GM12892 (cell line): ENCODE data around the gene SERPINA10.
"Not testable (repeated sequence)": the region's sequence is repeated elsewhere in the genome, so short reads cannot be mapped to it uniquely, and the experiment has no call there.

ENCODE experiments used
- DNase-seq: peaks from one replicate; pipeline ENCODE4 v3.0.0; 2011; ENCODE audit not compliant: insufficient read length
- FAIRE-seq: peaks from 2 replicates; lab custom pipeline; 2011; peaks lifted over from hg19 to GRCh38; lab: Jason Lieb, UNC
- POLR2A ChIP-seq: IDR thresholded peaks from 2 replicates; pipeline ENCODE4 v1.6.1; 2011; ENCODE audit warnings: low read depth, low read length, control low read depth
- POLR2AphosphoS5 ChIP-seq: IDR thresholded peaks from 2 replicates; pipeline ENCODE4 v1.6.1; 2011; ENCODE audit warnings: low read depth, low read length, control low read depth
- TAF1 ChIP-seq: IDR thresholded peaks from 2 replicates; pipeline ENCODE4 v1.6.1; 2011; ENCODE audit warnings: low read depth, mild to moderate bottlenecking, control low read depth, low read length, borderline replicate concordance

The SERPINA10 gene

DNA sequence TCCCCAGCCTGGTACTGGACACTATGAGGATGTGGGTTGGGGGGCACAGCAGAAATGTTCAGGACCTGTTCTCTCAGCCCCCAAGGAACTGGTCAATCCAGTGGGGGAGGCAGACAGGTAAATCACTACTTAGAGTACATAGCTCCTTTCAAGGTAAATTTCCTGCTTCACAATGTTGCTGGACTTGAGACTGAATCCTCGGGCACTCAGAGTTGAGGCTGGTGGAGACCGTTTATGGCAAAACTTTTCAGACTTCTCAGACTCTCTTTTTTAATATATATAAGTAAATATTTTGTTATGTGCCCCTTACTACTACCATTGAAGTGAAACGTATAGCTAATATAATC is 483 bp upstream of the SERPINA10 start:
- TF ChIP-seq TAF1 (no peak), POLR2AphosphoS5 (no peak), POLR2A (no peak)
- FAIRE-seq = no peak
- no peak for DNase-seq

DNA sequence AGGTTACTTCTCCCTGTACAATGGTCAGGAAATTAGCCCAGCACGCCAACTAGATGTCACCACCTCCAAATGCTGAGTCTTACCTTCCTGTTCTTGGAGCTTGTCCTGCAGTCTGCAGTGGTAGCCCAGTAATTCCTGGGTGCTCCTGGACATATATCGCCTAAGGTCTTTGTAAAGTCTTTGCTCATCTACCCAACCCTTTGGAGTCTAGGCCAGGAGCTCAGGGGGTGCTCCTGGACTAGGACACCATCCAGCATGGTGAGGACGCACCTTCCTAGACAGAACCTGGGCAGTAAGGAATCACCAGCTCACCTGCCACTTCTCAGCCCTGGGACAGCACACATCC is 569 bp downstream of the SERPINA10 start:
- FAIRE-seq (no peak), DNase-seq (no peak)
- TF ChIP-seq TAF1 = no peak
- TF ChIP-seq POLR2AphosphoS5 = no peak
- no peak for TF ChIP-seq POLR2A

DNA sequence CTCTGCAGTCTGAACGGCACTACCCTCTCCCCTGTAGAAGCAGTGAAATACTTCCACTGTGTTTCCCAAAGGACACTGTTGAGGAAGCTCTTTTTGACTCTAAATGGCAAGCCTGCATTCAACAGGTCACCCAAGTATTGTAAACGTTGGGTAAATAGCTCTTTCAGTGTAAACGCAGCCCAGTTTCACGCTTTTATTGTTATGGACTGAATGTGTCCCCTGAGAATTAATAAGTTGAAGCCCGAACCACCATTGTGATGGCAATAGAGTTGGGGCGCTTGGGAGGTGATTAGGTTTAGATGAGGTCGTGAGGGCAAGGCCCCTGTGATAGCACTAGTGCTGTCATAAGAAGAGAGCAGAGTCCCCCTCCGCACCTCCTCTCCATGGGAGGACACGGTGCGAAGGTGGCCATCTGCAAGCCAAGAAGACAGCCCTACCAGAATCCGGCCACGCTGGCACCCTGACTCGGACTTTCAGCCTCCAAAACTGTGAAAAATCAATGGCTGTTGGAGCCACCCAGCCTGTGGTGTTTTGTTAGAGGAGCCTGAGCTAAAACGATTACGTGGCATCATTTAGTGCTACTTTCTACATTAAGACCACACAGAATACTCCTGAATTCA is 1.1 kb downstream of the SERPINA10 start:
- TF ChIP-seq POLR2AphosphoS5 (no peak), TAF1 (no peak), POLR2A (no peak)
- FAIRE-seq (no peak), DNase-seq (no peak)

DNA sequence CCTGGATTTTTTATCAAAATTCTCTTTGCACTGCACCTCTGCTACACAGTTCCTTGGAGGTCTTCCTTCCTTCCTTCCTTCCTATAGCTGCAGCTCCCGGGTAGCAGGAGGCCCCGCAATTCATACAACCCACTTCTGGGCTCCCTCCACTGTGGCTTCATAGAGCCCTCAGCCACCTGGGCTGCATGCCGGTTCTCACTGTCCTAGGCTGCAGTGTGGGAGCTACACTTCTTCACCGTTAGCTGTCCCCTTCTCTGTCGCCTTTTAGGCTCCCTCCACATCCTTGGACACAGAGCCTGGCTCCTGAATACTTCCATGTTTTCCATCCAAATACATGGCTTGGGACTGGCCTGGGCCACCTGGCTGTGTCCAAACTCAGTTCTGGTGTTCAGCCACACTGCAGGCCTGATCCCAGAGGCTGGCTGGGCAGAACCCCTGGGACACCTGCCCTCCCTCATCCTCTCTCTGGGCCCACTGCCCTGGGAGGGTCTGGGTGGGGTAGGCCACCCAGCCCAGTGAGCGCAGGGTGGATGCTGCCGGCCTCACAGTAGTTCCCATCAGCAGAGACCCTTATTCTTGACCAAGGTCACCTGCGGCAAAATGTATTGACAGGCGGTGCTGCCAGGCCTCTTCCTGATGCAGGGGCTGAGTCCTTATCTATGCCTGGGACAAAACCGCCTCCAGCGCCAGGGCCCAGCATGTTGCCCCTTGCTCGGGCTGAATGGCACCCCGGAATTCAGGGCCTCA is 1.7 kb downstream of the SERPINA10 start:
- no peak for DNase-seq
- no peak for FAIRE-seq
- TF ChIP-seq POLR2AphosphoS5 (no peak), TAF1 (no peak), POLR2A (no peak)

DNA sequence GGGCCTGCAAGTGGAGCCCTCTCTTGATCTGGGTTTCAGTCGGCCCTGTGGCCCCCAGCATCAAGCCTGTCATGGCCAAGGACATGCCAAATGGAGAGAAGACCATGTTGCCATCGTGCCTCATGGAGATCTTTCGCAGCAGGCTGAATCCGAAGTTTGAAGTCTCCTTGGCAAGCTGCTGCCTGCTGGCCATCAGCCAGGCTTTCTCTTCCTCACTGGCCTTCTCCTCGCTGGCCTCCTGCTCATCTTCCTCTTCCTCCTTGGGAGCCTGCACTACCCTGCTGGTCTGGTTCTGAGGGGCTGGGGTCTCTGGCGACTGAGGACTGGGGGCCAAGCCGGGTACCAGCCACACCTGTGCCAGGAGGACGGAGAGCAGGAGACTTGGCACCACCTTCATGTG is 2.9 kb downstream of the SERPINA10 start:
- FAIRE-seq (no peak), DNase-seq (no peak)
- no peak for TF ChIP-seq POLR2A
- TF ChIP-seq POLR2AphosphoS5 = no peak
- TF ChIP-seq TAF1 = no peak

DNA sequence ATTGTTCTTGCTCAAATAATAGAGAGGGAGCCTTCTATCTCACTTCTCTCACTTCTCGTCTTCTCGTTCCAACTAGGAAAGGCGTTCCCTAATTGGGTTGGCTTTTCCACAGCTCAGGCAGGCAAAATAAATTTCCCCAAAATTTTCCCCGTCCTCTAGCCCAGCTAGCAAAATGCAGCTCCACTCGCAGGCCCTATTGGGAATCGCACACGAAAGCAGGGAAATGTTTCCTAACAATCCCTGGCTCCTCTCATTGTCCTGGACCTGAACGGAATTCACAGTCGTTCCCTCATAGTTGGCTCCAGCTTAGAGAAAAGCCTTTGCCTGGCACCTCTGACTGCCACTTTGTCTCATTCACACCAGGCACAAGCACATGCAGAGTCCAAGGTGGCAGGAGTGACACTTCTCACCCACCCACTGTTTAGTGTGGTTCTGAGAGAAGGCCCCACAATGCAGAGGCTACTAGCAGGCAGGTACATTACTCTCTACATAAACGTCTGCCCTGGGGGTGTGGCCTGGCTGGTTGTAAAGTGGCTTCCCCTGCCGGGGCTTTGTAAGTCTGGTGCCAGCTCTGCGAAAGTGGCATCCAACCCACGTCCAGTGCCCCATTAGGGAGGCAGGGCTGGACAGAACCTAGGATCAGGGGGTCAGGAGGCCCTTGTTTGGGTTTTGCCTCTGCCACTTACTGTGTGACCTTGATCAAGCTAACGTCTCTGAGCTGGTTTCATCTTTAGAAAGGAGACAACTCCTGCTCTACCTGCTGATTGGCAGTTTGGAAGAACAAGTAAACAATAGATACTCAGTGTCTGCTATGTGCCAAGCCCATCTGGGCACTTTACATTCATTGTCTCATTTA is 4.2 kb downstream of the SERPINA10 start:
- TF ChIP-seq TAF1 = no peak
- no peak for TF ChIP-seq POLR2A
- TF ChIP-seq POLR2AphosphoS5 = no peak
- FAIRE-seq (no peak), DNase-seq (no peak)

DNA sequence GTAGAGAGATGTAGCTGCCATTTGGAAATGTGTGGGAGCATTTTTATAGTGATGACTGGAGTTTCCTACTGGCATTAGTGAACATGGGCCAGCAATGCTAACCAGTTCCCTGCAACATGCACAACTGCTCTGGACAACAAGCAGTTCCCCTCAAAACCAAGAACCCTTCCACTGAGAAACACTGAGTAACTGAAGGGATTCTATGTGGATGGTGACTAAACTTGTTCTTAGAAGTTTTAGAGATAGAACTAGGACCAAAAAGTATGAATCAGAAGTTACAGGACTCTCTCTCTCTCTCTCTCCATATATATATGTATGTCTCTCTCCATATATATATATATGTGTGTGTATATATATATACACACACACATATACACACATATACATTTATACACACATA is 7.9 kb downstream of the SERPINA10 start:
- no peak for TF ChIP-seq POLR2AphosphoS5
- no peak for TF ChIP-seq POLR2A
- no peak for TF ChIP-seq TAF1
- no peak for DNase-seq
- FAIRE-seq = no peak

DNA sequence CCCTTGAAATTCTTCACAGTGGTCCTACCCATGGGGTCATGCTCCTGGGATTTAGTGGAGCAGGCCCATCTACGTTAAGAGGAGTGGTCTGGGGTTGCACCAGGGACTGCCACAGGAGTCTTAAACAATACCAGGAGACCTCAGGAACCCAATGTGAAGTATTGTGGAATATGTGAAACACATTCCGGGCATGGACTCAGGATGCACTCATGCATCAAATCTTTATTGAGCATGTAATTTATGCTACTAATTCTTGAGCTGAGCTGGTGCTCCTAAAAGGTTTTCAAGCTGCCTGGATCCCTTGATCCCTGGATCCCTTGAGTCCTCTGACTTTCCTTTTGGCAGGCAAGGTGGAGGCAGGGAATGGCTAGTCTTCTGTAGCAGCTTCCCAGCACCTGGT is 8.8 kb downstream of the SERPINA10 start:
- FAIRE-seq (no peak), DNase-seq (no peak)
- TF ChIP-seq POLR2A = no peak
- no peak for TF ChIP-seq TAF1
- TF ChIP-seq POLR2AphosphoS5 = no peak

DNA sequence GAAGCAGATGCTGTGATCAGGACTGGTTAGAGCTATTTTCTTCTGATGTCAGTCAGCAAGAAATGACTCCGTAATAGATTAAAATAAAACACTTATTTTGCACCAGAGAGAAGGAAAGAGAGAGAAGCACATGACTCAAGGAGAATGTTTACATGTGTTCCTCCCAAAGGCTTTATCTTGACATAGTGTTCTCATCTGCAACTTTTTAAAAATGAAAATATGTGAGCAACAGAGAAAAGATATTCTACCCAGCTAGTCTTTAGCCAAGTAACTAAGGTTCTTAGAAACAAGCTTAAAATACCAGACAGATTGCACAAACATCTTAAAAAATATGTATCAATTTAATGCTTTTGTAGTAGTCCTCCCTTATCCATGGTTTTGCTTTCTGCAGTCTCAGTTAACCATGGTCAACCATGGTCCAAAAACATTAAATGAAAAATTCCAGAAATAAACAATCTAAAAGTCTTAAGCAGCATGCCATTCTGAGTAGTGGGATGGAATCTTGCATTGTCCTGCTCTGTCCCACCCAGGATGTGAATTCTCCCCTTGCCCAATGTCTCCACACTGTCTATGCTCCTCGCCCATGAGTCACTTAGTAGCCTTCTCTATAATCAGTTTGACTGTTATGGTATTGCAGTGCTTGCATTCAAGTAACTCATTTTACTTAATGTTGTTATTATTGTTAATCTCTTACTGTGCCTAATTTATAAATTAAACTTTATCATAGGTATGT is 9.9 kb downstream of the SERPINA10 start:
- FAIRE-seq = no peak
- no peak for TF ChIP-seq POLR2AphosphoS5
- TF ChIP-seq TAF1 = no peak
- TF ChIP-seq POLR2A = no peak
- no peak for DNase-seq

DNA sequence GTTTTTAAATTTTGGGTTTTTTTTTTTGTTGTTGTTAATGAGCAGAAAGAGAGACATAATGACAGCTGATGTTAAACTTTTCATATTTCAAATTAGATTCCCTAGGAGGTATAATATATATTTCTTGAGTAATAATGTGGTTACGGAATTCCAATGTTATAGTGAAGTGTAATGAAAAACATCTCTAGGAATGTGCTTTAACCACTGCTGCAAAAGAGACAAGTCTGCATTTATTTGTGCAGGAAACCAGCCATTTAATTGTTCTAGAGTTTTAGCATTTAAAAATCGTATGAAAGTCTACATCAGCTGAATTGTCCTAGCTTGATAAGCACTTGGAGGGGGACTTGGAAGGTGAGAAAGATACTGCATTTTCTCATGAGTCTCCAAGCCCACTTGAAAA is 14.3 kb downstream of the SERPINA10 start:
- FAIRE-seq (no peak), DNase-seq (no peak)
- TF ChIP-seq TAF1 (no peak), POLR2AphosphoS5 (no peak), POLR2A (no peak)

DNA sequence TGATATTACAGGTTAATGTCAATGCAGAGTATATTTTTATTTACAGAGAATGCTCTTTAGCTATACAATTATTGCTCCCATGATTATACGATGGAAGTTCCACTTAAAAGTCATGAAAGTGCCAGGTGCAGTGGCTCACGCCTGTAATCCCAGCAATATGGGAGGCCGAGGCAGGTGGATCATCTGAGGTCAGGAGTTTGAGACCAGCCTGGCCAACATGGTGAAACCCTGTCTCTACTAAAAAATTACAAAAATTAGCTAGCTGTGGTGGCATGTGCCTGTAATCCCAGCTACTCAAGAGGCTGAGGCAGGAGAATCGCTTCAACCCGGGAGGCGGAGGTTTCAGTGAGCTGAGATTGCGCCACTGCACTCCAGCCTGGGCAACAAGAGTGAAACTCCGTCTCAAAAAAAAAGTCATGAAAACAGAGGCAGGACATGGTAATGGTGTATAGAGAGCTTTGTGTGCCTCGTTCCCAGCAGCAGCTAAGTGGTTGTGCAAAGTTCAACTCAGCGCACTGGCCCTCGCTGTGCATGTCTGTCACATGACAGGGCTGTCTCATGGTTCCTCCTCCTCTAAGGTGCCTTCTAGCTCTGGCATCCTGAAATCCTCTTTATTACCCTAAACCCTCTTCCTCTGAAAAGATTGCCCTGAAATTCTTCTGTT is 16.0 kb downstream of the SERPINA10 start:
- DNase-seq, FAIRE-seq: not testable (repeated sequence)
